ENCODE data around the gene UXS1. TPM values are rescaled to one million over a fixed set of nuclear protein-coding genes. Genes with fewer than 3 reads are reported as not detected.
"Not testable (repeated sequence)": the region's sequence is repeated elsewhere in the genome, so short reads cannot be mapped to it uniquely, and the experiment has no call there.

Gene UXS1
- total RNA-seq, 1 donor from 2014 or later, result 21.4 TPM

GRCh38 chr2:106137731-106138521, 56.2 kb downstream of the UXS1 start:
- DNase-seq (ENCODE audit: low read depth in 2 of 2), result no peak

- not testable (repeated sequence) for DNase-seq (ENCODE audit: low read depth in 2 of 2)
Observed at GRCh38 chr2:106131192-106131591, 62.9 kb downstream of the UXS1 start.

GRCh38 chr2:106130251-106130998, 63.7 kb downstream of the UXS1 start:
- no peak for DNase-seq (ENCODE audit: low read depth in 2 of 2)

- no peak for DNase-seq (ENCODE audit: low read depth in 2 of 2)
Observed at GRCh38 chr2:106129592-106129991, 64.5 kb downstream of the UXS1 start.

- DNase-seq (ENCODE audit: low read depth in 2 of 2), result no peak
Observed at GRCh38 chr2:106129150-106129549, 65.0 kb downstream of the UXS1 start.

DNA sequence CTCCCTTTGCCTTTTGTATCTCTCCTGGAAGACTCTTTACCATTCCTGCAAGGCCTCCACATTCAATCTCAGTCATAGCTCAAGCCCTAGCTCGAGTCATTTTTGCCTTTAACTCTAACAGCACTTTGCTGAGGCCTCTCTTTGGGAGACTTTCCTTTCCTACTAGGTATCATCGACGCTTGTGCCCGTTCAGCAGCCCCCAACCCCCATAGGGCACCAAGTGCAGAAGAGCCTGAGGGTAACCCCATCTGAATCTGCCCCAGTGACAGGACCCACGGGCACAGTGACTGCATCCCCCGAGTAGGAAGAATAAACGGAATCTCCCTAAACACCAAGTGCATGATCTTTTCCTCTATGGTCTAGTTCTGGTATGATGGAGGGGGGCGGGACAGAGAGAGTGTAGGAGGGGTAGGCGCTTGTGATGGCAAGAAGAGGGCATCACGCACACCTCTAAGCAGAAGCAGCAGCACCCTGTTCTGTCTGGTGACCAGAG, 66.3 kb downstream of the UXS1 start:
- DNase-seq (ENCODE audit: low read depth in 2 of 2), result no peak

- no peak for DNase-seq (ENCODE audit: low read depth in 2 of 2)
Observed at GRCh38 chr2:106127282-106127771, 66.8 kb downstream of the UXS1 start.

DNA sequence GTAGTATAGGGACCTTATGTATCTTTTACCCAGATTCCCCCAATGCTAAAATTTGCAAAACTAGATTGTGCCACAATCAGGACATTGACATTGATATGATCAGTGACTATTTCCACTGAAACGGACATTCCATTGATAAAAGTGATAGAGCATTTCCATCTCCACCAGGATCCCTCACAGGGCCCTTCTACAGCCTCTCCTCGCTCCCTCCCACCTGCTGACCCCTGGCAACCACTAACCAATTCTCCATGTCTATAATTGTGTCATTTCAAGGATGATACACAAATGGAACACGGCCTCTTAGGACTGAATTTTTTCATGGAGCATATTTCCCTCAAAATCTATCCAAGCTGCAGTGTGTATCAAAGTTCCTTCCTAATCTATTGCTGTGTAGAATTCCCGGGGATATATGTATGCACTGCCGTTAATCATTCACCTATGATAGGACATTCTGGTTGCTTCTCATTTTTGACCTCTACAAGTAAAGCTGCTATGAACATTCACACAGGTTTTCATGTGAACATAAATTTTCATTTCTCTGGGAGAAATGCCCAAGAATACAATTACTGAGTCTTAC, 67.3 kb downstream of the UXS1 start:
- no peak for DNase-seq (ENCODE audit: low read depth in 2 of 2)

DNA sequence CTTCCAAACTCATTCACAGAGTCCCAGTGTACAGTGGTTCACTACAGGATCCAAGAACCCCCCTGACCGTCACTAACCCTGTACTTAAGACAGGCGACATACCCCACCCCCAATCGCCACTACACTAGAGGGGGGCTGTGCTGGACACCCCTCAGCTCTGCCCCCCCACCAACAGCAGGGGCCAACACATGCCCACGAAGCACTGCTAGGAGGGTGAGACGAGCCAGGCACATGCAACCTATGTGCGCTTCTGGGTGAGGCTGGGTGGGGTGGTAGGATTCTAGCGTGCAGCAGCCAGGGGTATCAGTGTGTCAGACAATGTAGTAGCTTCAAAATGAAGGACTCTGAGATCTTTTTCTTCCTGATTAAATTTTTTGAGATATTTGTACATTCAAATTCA, 67.8 kb downstream of the UXS1 start:
- no peak for DNase-seq (ENCODE audit: low read depth in 2 of 2)

- no peak for DNase-seq (ENCODE audit: low read depth in 2 of 2)
Observed at GRCh38 chr2:106124905-106125549, 69.1 kb downstream of the UXS1 start.

GRCh38 chr2:106124106-106124756, 69.9 kb downstream of the UXS1 start:
- no peak for DNase-seq (ENCODE audit: low read depth in 2 of 2)

GRCh38 chr2:106122157-106122556, 71.9 kb downstream of the UXS1 start:
- DNase-seq (ENCODE audit: low read depth in 2 of 2), result no peak

- no peak for DNase-seq (ENCODE audit: low read depth in 2 of 2)
Observed at GRCh38 chr2:106120432-106120831, 73.7 kb downstream of the UXS1 start.

DNA sequence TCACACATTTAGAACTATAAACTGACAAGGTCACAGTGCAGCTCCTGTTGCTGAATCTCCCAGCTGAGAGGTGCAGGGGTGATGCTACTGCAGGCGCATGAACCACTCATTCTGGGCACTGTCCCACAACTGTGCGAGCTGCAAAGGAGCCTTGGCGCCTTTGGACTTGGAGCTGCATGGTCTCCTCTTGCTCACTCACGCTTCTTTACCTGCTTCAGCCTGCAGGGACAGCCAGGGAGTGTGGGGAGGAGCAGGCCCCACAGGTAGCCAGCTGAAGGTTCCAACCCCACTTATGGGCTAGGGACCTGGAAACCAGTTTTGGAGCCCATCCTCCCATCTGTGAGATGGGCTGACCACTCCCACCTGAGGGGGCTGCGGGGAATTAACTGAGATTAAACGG, 75.0 kb downstream of the UXS1 start:
- DNase-seq (ENCODE audit: low read depth in 2 of 2), result no peak

- no peak for DNase-seq (ENCODE audit: low read depth in 2 of 2)
Observed at GRCh38 chr2:106117882-106118684, 76.0 kb downstream of the UXS1 start.

GRCh38 chr2:106117347-106117746, 76.8 kb downstream of the UXS1 start:
- no peak for DNase-seq (ENCODE audit: low read depth in 2 of 2)

- DNase-seq (ENCODE audit: low read depth in 2 of 2), result no peak
Observed at GRCh38 chr2:106116248-106116647, 77.9 kb downstream of the UXS1 start.

DNA sequence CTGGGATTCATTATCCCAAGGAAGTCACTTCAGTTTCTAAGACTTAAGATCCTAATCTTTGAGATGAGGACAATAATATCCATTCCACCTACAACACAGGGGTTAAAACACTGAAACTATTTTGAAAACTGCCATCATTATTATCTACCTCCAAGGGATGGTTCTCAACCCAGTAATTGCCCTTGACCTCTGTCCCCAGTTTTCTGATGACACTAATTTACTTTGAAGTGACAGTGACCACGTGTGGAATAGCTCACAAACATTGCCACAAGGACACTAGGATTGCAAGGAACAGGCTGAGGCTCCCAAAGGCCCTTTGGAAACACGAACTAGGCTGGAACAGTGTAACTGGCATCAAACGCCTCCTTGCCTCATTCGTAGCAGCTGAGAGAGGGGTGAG, 78.4 kb downstream of the UXS1 start:
- no peak for DNase-seq (ENCODE audit: low read depth in 2 of 2)

DNA sequence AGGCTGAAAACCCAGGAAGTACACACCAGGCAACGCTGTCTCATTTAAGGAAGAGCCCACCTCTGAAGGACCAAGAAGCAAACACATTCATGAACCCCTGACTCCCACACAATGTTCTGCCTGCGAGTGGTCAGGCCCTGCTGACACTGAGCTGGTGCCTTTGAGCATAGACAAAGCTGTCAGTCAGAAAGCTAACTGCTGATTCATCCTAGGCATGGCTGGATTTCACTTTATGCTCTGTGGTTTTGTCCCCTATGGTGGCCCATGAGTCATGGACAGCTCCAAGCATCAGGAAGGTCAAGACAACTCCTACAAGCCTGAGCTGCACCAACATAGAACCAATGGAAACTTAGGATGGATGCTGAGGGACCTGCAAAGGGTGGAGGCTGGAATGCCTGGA, 78.9 kb downstream of the UXS1 start:
- no peak for DNase-seq (ENCODE audit: low read depth in 2 of 2)

- DNase-seq (ENCODE audit: low read depth in 2 of 2), result no peak
Observed at GRCh38 chr2:106114166-106114565, 79.9 kb downstream of the UXS1 start.
